Measurements from ENCODE around the gene KLK11.

GRCh38 chr19:51000426-51000825, 26.0 kb downstream of the KLK11 start:
- TF ChIP-seq CTCF (conservative IDR thresholded peaks at IDR 0.05; ENCODE audit: low read length) = no peak
- no peak for TF ChIP-seq EZH2phosphoT487 (IDR thresholded peaks at IDR 0.05; ENCODE audit: borderline replicate concordance)

All from Loucy (cell line).